ENCODE measurements around the gene TBATA.

- TF ChIP-seq ZNF10 (tag by site-specific recombination; IDR thresholded peaks at IDR 0.05) (no peak), CTCF (tag by site-specific recombination; IDR thresholded peaks at IDR 0.05) (no peak), ZNF302 (tag by site-specific recombination; IDR thresholded peaks at IDR 0.05; ENCODE audit: low read depth) (no peak), GLI4 (tag by site-specific recombination; IDR thresholded peaks at IDR 0.05) (no peak), ZFP3 (tag by site-specific recombination; IDR thresholded peaks at IDR 0.05; ENCODE audit: low read depth) (no peak), ZEB2 (tag by site-specific recombination; IDR thresholded peaks at IDR 0.05) (no peak), ZNF114 (tag by site-specific recombination; IDR thresholded peaks at IDR 0.05) (no peak), HOXD13 (CRISPR knock-in tag; IDR thresholded peaks at IDR 0.05; ENCODE audit: borderline replicate concordance) (no peak), SP2 (tag by site-specific recombination; IDR thresholded peaks at IDR 0.05) (no peak), ZBTB20 (tag by site-specific recombination; IDR thresholded peaks at IDR 0.05) (no peak), ZBTB26 (tag by site-specific recombination; optimal IDR thresholded peaks at IDR 0.05) (no peak), ZNF785 (tag by site-specific recombination; IDR thresholded peaks at IDR 0.05) (no peak)
Measured at GRCh38 chr10:70814126-70814525, 28.9 kb upstream of the TBATA start.
